Neural cell (in vitro differentiated cells): Measurements from ENCODE around the gene GABRB1. TPM values are rescaled to one million over a fixed set of nuclear protein-coding genes. Genes with fewer than 3 reads are reported as not detected.

Source experiments
- H2AFZ ChIP-seq: fragments of 200-600, 300-800 bp; sonication (generic), shearing (Covaris generic); 2 replicates; pipeline ENCODE4 v1.6.0; 2014; ENCODE audit warnings: low read depth, mild to moderate bottlenecking, antibody characterized with exemption, low read length, moderate library complexity
- H3F3A ChIP-seq: fragments of 200-600 bp; shearing (Covaris generic); 2 replicates; pipeline ENCODE4 v1.6.1; 2016; ENCODE audit warnings: mild to moderate bottlenecking, moderate library complexity, mixed read lengths, antibody characterized with exemption, low read length; ENCODE audit not compliant: insufficient read depth, poor library complexity, severe bottlenecking
- H3K27ac ChIP-seq: fragments of 200-600, 300-800 bp; sonication (generic), shearing (Covaris generic); 2 replicates; pipeline ENCODE4 v1.5.1; 2014; ENCODE audit warnings: mild to moderate bottlenecking, low read length, moderate library complexity
- H3K27me3 ChIP-seq: fragments of 300-800, 200-600 bp; sonication (generic), shearing (Covaris generic); 2 replicates; pipeline ENCODE4 v1.6.0; 2014; ENCODE audit warnings: mild to moderate bottlenecking, low read depth, low read length, moderate library complexity; ENCODE audit not compliant: insufficient read depth
- H3K36me3 ChIP-seq: fragments of 300-800, 200-600 bp; sonication (generic), shearing (Covaris generic); 2 replicates; pipeline ENCODE4 v1.5.1; 2014; ENCODE audit warnings: mild to moderate bottlenecking, antibody characterized with exemption, low read length, moderate library complexity; ENCODE audit not compliant: insufficient read depth
- H3K4me2 ChIP-seq: fragments of 300-800, 200-600 bp; sonication (generic), shearing (Covaris generic); 2 replicates; pipeline ENCODE4 v1.6.0; 2014; ENCODE audit warnings: mild to moderate bottlenecking, low read length
- H3K4me3 ChIP-seq: fragments of 300-800, 200-600 bp; sonication (generic), shearing (Covaris generic); 2 replicates; pipeline ENCODE4 v1.5.1; 2014; ENCODE audit warnings: mild to moderate bottlenecking, low read length, moderate library complexity
- H3K79me2 ChIP-seq: fragments of 200-600 bp; shearing (Covaris generic); replicated peaks from 2 replicates; pipeline ENCODE4 v1.6.0; 2014; ENCODE audit warnings: mild to moderate bottlenecking, low read length, moderate library complexity; ENCODE audit not compliant: insufficient read depth
- H3K9ac ChIP-seq: fragments of 300-800, 200-600 bp; sonication (generic), shearing (Covaris generic); 2 replicates; pipeline ENCODE4 v1.6.1; 2016; ENCODE audit warnings: mild to moderate bottlenecking, low read length, mixed read lengths
- H3K9me2 ChIP-seq: fragments of 200-600 bp; shearing (Covaris generic); 2 replicates; pipeline ENCODE4 v1.6.1; 2016; ENCODE audit warnings: mild to moderate bottlenecking, low read length, mixed read lengths; ENCODE audit not compliant: insufficient read depth
- H3K9me3 ChIP-seq: fragments of 200-600, 300-800 bp; sonication (generic), shearing (Covaris generic); 2 replicates; pipeline ENCODE4 v1.6.1; 2016; ENCODE audit warnings: mild to moderate bottlenecking, mixed run types, low read length, moderate library complexity, mixed read lengths
- H4K20me1 ChIP-seq: fragments of 200-600 bp; shearing (Covaris generic); 2 replicates; pipeline ENCODE4 v1.6.1; 2016; ENCODE audit warnings: mild to moderate bottlenecking, mixed run types; ENCODE audit not compliant: insufficient read depth
- CTCF ChIP-seq: fragments of 450-650 bp; IDR thresholded peaks from 2 replicates; pipeline ENCODE4 v1.5.1; 2014; ENCODE audit warnings: antibody characterized with exemption, mild to moderate bottlenecking, moderate library complexity; ENCODE audit not compliant: poor library complexity, severe bottlenecking
- EP300 ChIP-seq: fragments of 450-650 bp; conservative IDR thresholded peaks from 2 replicates; pipeline ENCODE4 v1.6.1; 2014; ENCODE audit warnings: antibody characterized with exemption, mild to moderate bottlenecking, moderate library complexity; ENCODE audit not compliant: poor library complexity, severe bottlenecking
- MXI1 ChIP-seq: fragments of 450-650 bp; conservative IDR thresholded peaks from 2 replicates; pipeline ENCODE4 v1.6.1; 2014; ENCODE audit warnings: antibody characterized with exemption, mild to moderate bottlenecking; ENCODE audit not compliant: poor library complexity, severe bottlenecking
- POLR2AphosphoS5 ChIP-seq: IDR thresholded peaks from 2 replicates; pipeline ENCODE4 v1.6.1; 2012
- REST ChIP-seq: IDR thresholded peaks from 2 replicates; pipeline ENCODE4 v1.6.1; 2012; ENCODE audit warnings: borderline replicate concordance
- SMC3 ChIP-seq: fragments of 450-650 bp; conservative IDR thresholded peaks from 2 replicates; pipeline ENCODE4 v1.6.1; 2014; ENCODE audit warnings: antibody characterized with exemption, mild to moderate bottlenecking, moderate library complexity; ENCODE audit not compliant: poor library complexity
- TAF1 ChIP-seq: IDR thresholded peaks from 2 replicates; pipeline ENCODE4 v1.6.1; 2012; ENCODE audit warnings: low read depth
- polyA minus RNA-seq: library from RNA; depleted of rRNA, polyadenylated mRNA; stranded (reverse); fragments of >200 nt; gene quantifications from 2 replicates; pipeline ENCODE4 v1.2.3, GENCODE V29; 2014
- polyA plus RNA-seq: library from polyadenylated mRNA; depleted of rRNA; stranded (reverse); fragments of >200 nt; gene quantifications from 2 replicates; pipeline ENCODE4 v1.2.3, GENCODE V29; 2014

The GABRB1 gene
- polyA plus RNA-seq (1.0 and 3.3 TPM in 2 replicates), polyA minus RNA-seq (12.2 and 12.4 TPM in 2 replicates)

GRCh38 chr4:47031011-47031678 is at the start of gene GABRB1:
Gene GABRB1, plus strand, starts transcription at chr4:47031567.
- no peaks in the 10 kb centered on the region for H3F3A ChIP-seq
- H3K36me3 ChIP-seq = no peaks in the 10 kb centered on the region
- peak within 1 kb of the TSS; percentile 77 for H3K4me3 ChIP-seq
- H3K79me2 ChIP-seq = no peaks in the 10 kb centered on the region
- TF ChIP-seq SMC3 = peak; percentile 23
- TF ChIP-seq CTCF = no peak
- no peak for TF ChIP-seq TAF1
- TF ChIP-seq MXI1 = no peak
- H3K4me2 ChIP-seq = peak within 1 kb of the TSS; percentile 68
- peak within 1 kb of the TSS; percentile 55 for H3K9ac ChIP-seq
- peaks cover 22% of the 10 kb centered on the region for H3K27me3 ChIP-seq
- no peaks in the 10 kb centered on the region for H3K9me2 ChIP-seq
- no peak within 1 kb of the TSS for H3K27ac ChIP-seq
- peak within 1 kb of the TSS; percentile 29 for H2AFZ ChIP-seq
- no peaks in the 10 kb centered on the region for H3K9me3 ChIP-seq
- H4K20me1 ChIP-seq = no peaks in the 10 kb centered on the region

- no peak overlapping the region for H3K4me2 ChIP-seq
- no peak overlapping the region for H3K27ac ChIP-seq
- H3K27me3 ChIP-seq = no peaks in the 10 kb centered on the region
- no peak overlapping the region for H2AFZ ChIP-seq
- H3K9me3 ChIP-seq = no peaks in the 10 kb centered on the region
- TF ChIP-seq CTCF (no peak), POLR2AphosphoS5 (no peak), REST (no peak), EP300 (no peak)
- H3F3A ChIP-seq = no peaks in the 10 kb centered on the region
- no peaks in the 10 kb centered on the region for H4K20me1 ChIP-seq
- H3K9me2 ChIP-seq = no peaks in the 10 kb centered on the region
- H3K79me2 ChIP-seq = no peaks in the 10 kb centered on the region
- no peak overlapping the region for H3K4me3 ChIP-seq
- H3K9ac ChIP-seq = no peak overlapping the region
- no peaks in the 10 kb centered on the region for H3K36me3 ChIP-seq
Observed at GRCh38 chr4:46984781-46985180, 46.6 kb upstream of the GABRB1 start.
